Omental fat pad (tissue), 4 donors: ENCODE data around the gene KCNAB1. TPM values are rescaled to one million over a fixed set of nuclear protein-coding genes. Genes with fewer than 3 reads are reported as not detected.

Experiments used
- ATAC-seq: fragments of 150-250 bp; one replicate; pipeline ENCODE4 v1.9.1; 2016; ENCODE audit warnings: mild to moderate bottlenecking, moderate library complexity; ENCODE audit not compliant: low FRiP score
- DNase-seq: peaks from one replicate; pipeline ENCODE4 v3.0.0-alpha.2; 2019; ENCODE audit warnings: low spot score
- CTCF ChIP-seq, 3 donors: fragments of 450-650 bp; IDR thresholded peaks; one replicate each; pipeline ENCODE4 v1.5.1; 2016 to 2017; ENCODE audit warnings: antibody characterized with exemption in 3 of 3, mild to moderate bottlenecking in 3 of 3, moderate library complexity in 2 of 3
- total RNA-seq, 4 donors: library from RNA; depleted of rRNA; stranded (reverse); fragments of >200 nt; gene quantifications; one replicate each; pipeline ENCODE4 v1.1.0, GENCODE V29; 2016

KCNAB1 gene
- total RNA-seq, 4 donors from 2014 or later, result 2.2 to 12.6 (median 5.7) TPM

DNA sequence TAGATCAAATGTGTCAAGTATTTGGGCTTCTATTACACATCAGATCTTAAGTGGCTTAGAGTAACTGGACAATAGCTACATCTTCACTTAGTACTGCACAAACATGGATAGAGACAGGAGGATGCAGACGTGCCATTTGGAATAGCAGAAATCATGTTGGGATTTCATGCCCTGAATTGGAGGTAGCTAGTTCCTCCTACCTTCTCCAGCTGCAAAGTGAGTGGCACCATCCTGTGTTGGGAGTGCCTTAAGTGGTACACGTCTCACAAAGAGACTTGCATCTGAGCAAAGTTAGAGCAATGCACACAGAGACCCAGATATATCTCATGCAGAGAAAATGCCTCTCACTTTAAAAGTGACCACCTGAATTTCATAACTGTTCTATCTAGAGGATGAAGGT, 298.1 kb downstream of the KCNAB1 start:
- DNase-seq, result no peak
- ATAC-seq, result no peak
- no peak for TF ChIP-seq CTCF (IDR thresholded peaks at IDR 0.05)

DNA sequence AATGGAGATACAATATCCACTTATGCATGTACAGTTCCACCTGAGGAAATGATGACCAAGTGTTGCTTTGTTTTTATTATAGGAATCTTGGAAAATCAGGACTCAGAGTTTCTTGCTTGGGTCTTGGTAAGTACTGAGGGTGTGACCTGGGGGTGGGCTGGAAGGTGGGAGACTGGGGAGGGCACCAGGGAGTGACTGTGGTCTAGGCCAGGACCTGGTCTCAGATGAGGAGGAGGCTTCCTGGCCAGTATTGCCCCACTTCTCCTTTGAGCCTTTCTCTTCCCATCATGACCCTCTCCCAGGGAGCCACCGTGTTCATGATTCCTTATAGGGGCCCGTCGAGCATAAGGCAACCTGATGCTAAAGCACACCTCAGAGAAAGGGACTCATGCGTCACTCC, 301.2 kb downstream of the KCNAB1 start:
- no peak for TF ChIP-seq CTCF (IDR thresholded peaks at IDR 0.05)
- ATAC-seq, result peak; percentile 62
- DNase-seq, result no peak

GRCh38 chr3:156424758-156425157, 304.4 kb downstream of the KCNAB1 start:
- no peak for ATAC-seq
- no peak for DNase-seq
- TF ChIP-seq CTCF (IDR thresholded peaks at IDR 0.05), result no peak

- no peak for DNase-seq
- ATAC-seq, result no peak
- no peak for TF ChIP-seq CTCF (IDR thresholded peaks at IDR 0.05)
These were observed 305.3 kb downstream of the KCNAB1 start for GRCh38 chr3:156425651-156426050.

- TF ChIP-seq CTCF (IDR thresholded peaks at IDR 0.05), result no peak
- no peak for ATAC-seq
- DNase-seq, result no peak
These were observed 308.7 kb downstream of the KCNAB1 start for GRCh38 chr3:156429125-156429524.

DNA sequence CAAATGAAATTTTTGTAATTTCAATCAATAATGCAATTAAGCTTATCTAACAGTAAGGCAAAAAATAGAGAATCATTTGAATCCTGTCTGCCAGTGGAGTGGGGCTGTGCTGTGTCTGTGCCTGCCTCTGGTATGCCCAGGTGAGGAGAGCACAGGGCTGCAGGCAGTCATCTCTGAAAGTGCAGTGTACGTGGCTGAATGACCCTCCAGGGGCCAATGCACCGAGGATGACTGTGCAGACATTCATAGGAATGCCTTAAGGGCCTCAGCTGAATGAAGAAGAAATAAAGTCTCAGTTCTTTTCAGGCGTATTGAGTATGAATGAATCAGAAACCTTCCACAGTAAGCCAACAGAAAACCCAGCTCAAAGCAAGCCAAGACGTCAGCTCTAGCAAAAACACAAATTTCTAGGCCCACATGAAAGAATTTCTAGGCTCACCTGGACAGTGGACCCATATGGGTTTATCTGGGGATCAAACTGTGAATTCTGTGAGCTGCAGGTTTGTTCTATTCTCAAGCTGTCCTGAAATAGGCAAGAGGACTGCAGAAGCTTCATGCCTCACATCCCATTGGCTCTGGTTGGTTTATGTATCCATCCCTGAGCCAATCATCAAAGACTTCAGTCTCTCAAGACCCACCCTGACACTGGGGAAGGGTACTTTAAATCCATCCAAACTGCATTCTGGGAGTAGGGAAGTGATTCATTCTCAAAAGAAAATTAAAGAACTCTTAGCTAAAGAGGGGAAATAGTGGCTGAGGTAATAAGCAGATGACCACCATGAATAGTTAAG, 311.2 kb downstream of the KCNAB1 start:
- ATAC-seq, result no peak
- DNase-seq, result no peak
- TF ChIP-seq CTCF (IDR thresholded peaks at IDR 0.05), result no peak

- TF ChIP-seq CTCF (IDR thresholded peaks at IDR 0.05), result no peak
- ATAC-seq (no peak), DNase-seq (no peak)
These were observed 312.2 kb downstream of the KCNAB1 start for GRCh38 chr3:156432563-156432962.
